Omental fat pad (tissue), 4 donors: ENCODE results near the gene MAGI1. TPM values are rescaled to one million over a fixed set of nuclear protein-coding genes. Genes with fewer than 3 reads are reported as not detected.

Source experiments
- ATAC-seq: fragments of 150-250 bp; one replicate; pipeline ENCODE4 v1.9.1; 2016; ENCODE audit warnings: mild to moderate bottlenecking, moderate library complexity; ENCODE audit not compliant: low FRiP score
- DNase-seq: peaks from one replicate; pipeline ENCODE4 v3.0.0-alpha.2; 2019; ENCODE audit warnings: low spot score
- CTCF ChIP-seq, 3 donors: fragments of 450-650 bp; IDR thresholded peaks; one replicate each; pipeline ENCODE4 v1.5.1; 2016 to 2017; ENCODE audit warnings: antibody characterized with exemption in 3 of 3, mild to moderate bottlenecking in 3 of 3, moderate library complexity in 2 of 3
- total RNA-seq, 4 donors: library from RNA; depleted of rRNA; stranded (reverse); fragments of >200 nt; gene quantifications; one replicate each; pipeline ENCODE4 v1.1.0, GENCODE V29; 2016

Gene MAGI1
- total RNA-seq, 4 donors from 2014 or later, result 22.9 to 38.8 (median 34.3) TPM

- TF ChIP-seq CTCF (IDR thresholded peaks at IDR 0.05), result no peak
- DNase-seq (no peak), ATAC-seq (no peak)
These were observed 600.1 kb downstream of the MAGI1 start for GRCh38 chr3:65438612-65439011.

- no peak for DNase-seq
- no peak for TF ChIP-seq CTCF (IDR thresholded peaks at IDR 0.05)
- ATAC-seq, result no peak
These were observed 600.6 kb downstream of the MAGI1 start for GRCh38 chr3:65438096-65438495.

GRCh38 chr3:65436580-65436979, 602.1 kb downstream of the MAGI1 start:
- no peak for ATAC-seq

GRCh38 chr3:65433480-65433879, 605.2 kb downstream of the MAGI1 start:
- no peak for DNase-seq
- TF ChIP-seq CTCF (IDR thresholded peaks at IDR 0.05), result no peak
- no peak for ATAC-seq

More at GRCh38 chr3:65436580-65436979, 602.1 kb downstream of the MAGI1 start:
- no peak for DNase-seq
- no peak for TF ChIP-seq CTCF (IDR thresholded peaks at IDR 0.05)

- no peak for DNase-seq
- no peak for ATAC-seq
- TF ChIP-seq CTCF (IDR thresholded peaks at IDR 0.05), result no peak
These were observed 606.2 kb downstream of the MAGI1 start for GRCh38 chr3:65432388-65433003.

GRCh38 chr3:65425880-65426279, 612.8 kb downstream of the MAGI1 start:
- no peak for ATAC-seq
- no peak for DNase-seq
- no peak for TF ChIP-seq CTCF (IDR thresholded peaks at IDR 0.05)

GRCh38 chr3:65422154-65422553, 616.6 kb downstream of the MAGI1 start:
- ATAC-seq (no peak), DNase-seq (no peak)
- TF ChIP-seq CTCF (IDR thresholded peaks at IDR 0.05), result no peak
